Upper lobe of left lung (tissue), 4 donors: Measurements from ENCODE around the gene GATD1.

ENCODE experiments used
- CTCF ChIP-seq, 6 experiments: fragments of 450-650 bp in 4 of 6; fragments of 200-600 bp in 2 of 6; sonication (generic) in 2 of 6; IDR thresholded peaks; one replicate each; pipeline ENCODE4 v1.5.1; 2016 to 2019; ENCODE audit warnings: antibody characterized with exemption in 6 of 6
- POLR2A ChIP-seq, 4 donors: fragments of 450-650 bp; IDR thresholded peaks; one replicate each; pipeline ENCODE4 v1.5.1; 2016 to 2017; ENCODE audit warnings: antibody characterized with exemption in 4 of 4, mild to moderate bottlenecking in 2 of 4

- TF ChIP-seq CTCF (IDR thresholded peaks at IDR 0.05), result no peak
- no peak for TF ChIP-seq POLR2A (IDR thresholded peaks at IDR 0.05)
These were observed 26.7 kb upstream of the GATD1 start for GRCh38 chr11:803770-804598.
